Heart left ventricle (tissue), 16 donors: ENCODE data around the gene ZBTB47. TPM values are rescaled to one million over a fixed set of nuclear protein-coding genes. Genes with fewer than 3 reads are reported as not detected.

Source experiments
- ATAC-seq, 4 donors: fragments of 200-7000 bp; cut with Tn5 transposase; one replicate each; pipeline ENCODE4 v1.9.1; 2020 to 2022; ENCODE audit warnings: moderate library complexity in 4 of 4, mild to moderate bottlenecking in 3 of 4, moderate number of reproducible peaks in 1 of 4
- DNase-seq, 5 donors: peaks; one replicate each; pipeline ENCODE4 v3.0.0-alpha.2; 2020
- H3K27ac ChIP-seq, 12 donors: fragments of 200-600 bp; sonication (generic) in 4 of 12; one replicate each; pipeline versions ENCODE4 v1.5.0 to v1.8.0; 2016 to 2022; ENCODE audit warnings: mild to moderate bottlenecking in 2 of 12
- H3K27me3 ChIP-seq, 9 donors: fragments of 200-600 bp; sonication (generic) in 2 of 9; one replicate each; pipeline versions ENCODE4 v1.5.1 to v1.8.0; 2016 to 2022; ENCODE audit warnings: mild to moderate bottlenecking in 3 of 9
- H3K36me3 ChIP-seq, 9 donors: fragments of 200-600 bp; sonication (generic) in 2 of 9; one replicate each; pipeline versions ENCODE4 v1.5.0 to v1.8.0; 2018 to 2022; ENCODE audit warnings: mild to moderate bottlenecking in 2 of 9
- H3K4me1 ChIP-seq, 12 donors: fragments of 200-600 bp; sonication (generic) in 4 of 12; one replicate each; pipeline versions ENCODE4 v1.5.0 to v1.8.0; 2016 to 2022; ENCODE audit warnings: mild to moderate bottlenecking in 3 of 12
- H3K4me3 ChIP-seq, 12 donors: fragments of 200-600 bp; sonication (generic) in 4 of 12; one replicate each; pipeline versions ENCODE4 v1.5.0 to v1.8.0; 2017 to 2022; ENCODE audit warnings: mild to moderate bottlenecking in 9 of 12, moderate library complexity in 4 of 12
- H3K9me3 ChIP-seq, 12 donors: fragments of 200-600 bp; sonication (generic) in 4 of 12; one replicate each; pipeline versions ENCODE4 v1.5.0 to v1.8.0; 2016 to 2022; ENCODE audit warnings: mild to moderate bottlenecking in 1 of 12
- POLR2A ChIP-seq, 2 donors: fragments of 450-650 bp; IDR thresholded peaks; one replicate each; pipeline ENCODE4 v1.6.1; 2017; ENCODE audit warnings: antibody characterized with exemption in 2 of 2, mild to moderate bottlenecking in 2 of 2, moderate library complexity in 2 of 2
- WGBS, 4 donors: extraction: QIAGEN DNeasy Blood & Tissue Kit in 2 of 4; methylation state at CpG; one replicate each; pipeline versions ENCODE4 v1.1.5 to v1.1.7; 2013 to 2018; 5-methylcytosine and 5-hydroxymethylcytosine counted together
- intact Hi-C, 10 donors: fragments of 100-400 bp; cut with DNase I; formaldehyde crosslinking; loops; one replicate each; pipeline versions ENCODE4 v1.11.1 to v1.14.2; 2022
- polyA plus RNA-seq, 2 donors: library from polyadenylated mRNA; stranded (reverse); fragments of 200-250 nt; gene quantifications; one replicate each; pipeline ENCODE4 v1.2.3, GENCODE V29; 2013
- total RNA-seq, 9 donors: library from RNA; depleted of rRNA in 2 of 9; stranded (reverse); fragments of >200 nt in 2 of 9; fragmentation: NEBNext Ultra II Directional in 3 of 9; extraction: Animal tissue kit (Norgen Biotek cat#: 25700) in 3 of 9; gene quantifications; one replicate each; pipeline versions ENCODE4 v1.1.0 to v1.2.4, GENCODE V29; 2016 to 2023
- TF ChIP-seq, protein P1 (sequence below), 12 donors: fragments of 200-600 bp; sonication (generic) in 4 of 12; IDR thresholded peaks; one replicate each; pipeline versions ENCODE4 v1.5.0 to v1.8.0; 2018 to 2022; ENCODE audit warnings: antibody characterized with exemption in 12 of 12, mild to moderate bottlenecking in 5 of 12
- donor health status: ischemic (EF 13 %, LVEDD 7.1; RV severe dilation, severe dysfunction).
- donor health status: healthy with polysubstance abuse.
- donor health status: DM: no; HTN: yes; CAD: no.
- donor health status: DM: no; HTN: no; CAD: no.
- donor health status: ischemic (EF 25% LVEDD 6.9; RV normal size, moderate dysfunction).
- donor health status: ischemic (EF 25% LVEDD 5.7; RV mildly dilated, moderate dysfunction).
- donor health status: healthy.
- donor health status: DM: yes; HTN: yes; CAD: no.
- donor health status: ischemic (EF 35%, LVEDD 5.7; RV mildly dilated, moderate dysfunction).
- donor health status: nonischemic (EF 11% LVEDD 7.7; RV severe dilation, severe dysfunction).
- donor health status: DM: yes; HTN: yes; CAD: no.
- donor health status: PGD.
- donor health status: ischemic (EF 29% LVEDD 5.4; RV normal size, mild dysfunction).
- donor health status: nonischemic (EF 23%, LVEDD 6.1; RV moderate dilation, normal function).

Gene ZBTB47
- total and polyA plus RNA-seq, 11 donors: 76.6 to 184 (median 125) TPM

DNA sequence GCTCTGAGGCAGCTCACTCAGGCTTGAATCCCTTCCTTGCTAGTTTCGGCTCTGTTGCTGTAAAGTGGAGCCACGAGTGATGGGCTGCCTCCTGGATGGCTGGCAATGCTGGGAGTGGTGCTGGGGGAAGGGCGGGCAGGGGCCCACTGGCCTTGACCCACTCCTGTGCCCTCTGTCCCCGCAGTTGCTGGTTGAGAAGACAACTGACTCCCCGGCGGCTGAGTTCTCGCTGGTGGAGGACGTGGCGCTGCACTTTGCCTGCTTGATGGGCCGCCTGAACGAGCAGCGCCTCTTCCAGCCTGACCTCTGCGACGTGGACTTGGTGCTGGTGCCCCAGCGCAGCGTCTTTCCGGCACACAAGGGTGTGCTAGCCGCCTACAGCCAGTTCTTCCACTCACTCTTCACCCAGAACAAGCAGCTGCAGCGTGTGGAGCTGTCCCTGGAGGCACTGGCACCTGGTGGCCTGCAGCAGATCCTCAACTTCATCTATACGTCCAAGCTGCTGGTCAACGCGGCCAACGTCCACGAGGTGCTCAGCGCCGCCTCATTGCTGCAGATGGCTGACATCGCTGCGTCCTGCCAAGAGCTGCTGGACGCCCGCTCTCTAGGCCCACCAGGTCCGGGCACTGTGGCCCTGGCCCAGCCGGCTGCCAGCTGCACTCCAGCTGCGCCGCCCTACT, 4.7 kb downstream of the ZBTB47 start:
- ATAC-seq: no peak
- intact Hi-C loops: loop anchor here in 5 of 10 donors (2.0 to 10.0 kb wide), 5 partner anchors 44 to 89 kb away; partner anchors contain the start of genes HHATL (in 3 of the 5) and SEC22C (in 1 of the 5)
- WGBS, 4 donors: 82 to 86% (median 85%) methylated on average over 18 to 34 of the region's 34 CpGs

DNA sequence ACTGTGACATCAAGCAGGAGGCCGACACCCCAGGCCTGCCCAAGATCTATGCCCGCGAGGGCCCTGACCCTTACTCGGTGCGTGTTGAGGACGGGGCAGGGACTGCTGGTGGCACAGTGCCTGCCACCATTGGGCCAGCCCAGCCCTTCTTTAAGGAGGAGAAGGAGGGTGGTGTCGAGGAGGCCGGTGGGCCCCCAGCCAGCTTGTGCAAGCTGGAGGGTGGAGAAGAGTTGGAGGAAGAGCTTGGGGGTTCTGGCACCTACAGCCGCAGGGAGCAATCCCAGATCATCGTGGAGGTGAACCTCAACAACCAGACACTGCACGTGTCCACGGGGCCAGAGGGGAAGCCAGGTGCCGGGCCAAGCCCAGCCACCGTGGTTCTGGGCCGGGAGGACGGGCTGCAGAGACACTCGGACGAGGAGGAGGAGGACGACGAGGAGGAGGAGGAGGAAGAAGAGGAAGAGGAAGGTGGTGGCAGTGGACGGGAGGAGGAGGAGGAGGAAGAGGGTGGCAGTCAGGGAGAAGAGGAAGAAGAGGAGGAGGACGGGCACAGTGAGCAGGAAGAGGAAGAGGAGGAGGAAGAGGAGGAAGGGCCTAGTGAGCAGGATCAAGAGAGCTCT, 5.4 kb downstream of the ZBTB47 start:
- peak in 2 of 5 donors; percentile 9 to 17 for DNase-seq
- no peak for ATAC-seq
- 53 to 61% (median 58%) methylated on average over 17 to 22 of the region's 22 CpGs for WGBS, 4 donors
- intact Hi-C loops: loop anchor here in 5 of 10 donors (2.0 to 10.0 kb wide), 5 partner anchors 43 to 88 kb away; partner anchors contain the start of genes HHATL (in 3 of the 5) and SEC22C (in 1 of the 5)
- Histone ChIP-seq H3K4me1 (peaks cover 5 to 66% (median 30%) of the 10 kb centered on the region in 12 donors), H3K9me3 (no peaks in the 10 kb centered on the region), H3K4me3 (no peak overlapping the region), H3K27me3 (no peaks in the 10 kb centered on the region), H3K27ac (peak overlapping the region in 9 of 12 donors; percentile 4 to 98 (median 55)), H3K36me3 (peaks cover 0 to 22% (median 12%) of the 10 kb centered on the region in 9 donors)
- no peak for TF ChIP-seq POLR2A (IDR thresholded peaks at IDR 0.05)
- TF ChIP-seq, protein P1, sequence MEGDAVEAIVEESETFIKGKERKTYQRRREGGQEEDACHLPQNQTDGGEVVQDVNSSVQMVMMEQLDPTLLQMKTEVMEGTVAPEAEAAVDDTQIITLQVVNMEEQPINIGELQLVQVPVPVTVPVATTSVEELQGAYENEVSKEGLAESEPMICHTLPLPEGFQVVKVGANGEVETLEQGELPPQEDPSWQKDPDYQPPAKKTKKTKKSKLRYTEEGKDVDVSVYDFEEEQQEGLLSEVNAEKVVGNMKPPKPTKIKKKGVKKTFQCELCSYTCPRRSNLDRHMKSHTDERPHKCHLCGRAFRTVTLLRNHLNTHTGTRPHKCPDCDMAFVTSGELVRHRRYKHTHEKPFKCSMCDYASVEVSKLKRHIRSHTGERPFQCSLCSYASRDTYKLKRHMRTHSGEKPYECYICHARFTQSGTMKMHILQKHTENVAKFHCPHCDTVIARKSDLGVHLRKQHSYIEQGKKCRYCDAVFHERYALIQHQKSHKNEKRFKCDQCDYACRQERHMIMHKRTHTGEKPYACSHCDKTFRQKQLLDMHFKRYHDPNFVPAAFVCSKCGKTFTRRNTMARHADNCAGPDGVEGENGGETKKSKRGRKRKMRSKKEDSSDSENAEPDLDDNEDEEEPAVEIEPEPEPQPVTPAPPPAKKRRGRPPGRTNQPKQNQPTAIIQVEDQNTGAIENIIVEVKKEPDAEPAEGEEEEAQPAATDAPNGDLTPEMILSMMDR (IDR thresholded peaks at IDR 0.05): no peak

More for the DNA sequence above, 4.7 kb downstream of the ZBTB47 start:
- TF ChIP-seq, protein P1 (IDR thresholded peaks at IDR 0.05): no peak
- Histone ChIP-seq H3K36me3 (peaks cover 0 to 22% (median 12%) of the 10 kb centered on the region in 9 donors), H3K9me3 (no peaks in the 10 kb centered on the region), H3K4me1 (peaks cover 5 to 73% (median 33%) of the 10 kb centered on the region in 12 donors), H3K4me3 (no peak overlapping the region), H3K27ac (peak overlapping the region in 5 of 12 donors; percentile 19 to 98 (median 42)), H3K27me3 (no peaks in the 10 kb centered on the region)
- DNase-seq: peak in 1 of 5 donors; percentile 10

DNA sequence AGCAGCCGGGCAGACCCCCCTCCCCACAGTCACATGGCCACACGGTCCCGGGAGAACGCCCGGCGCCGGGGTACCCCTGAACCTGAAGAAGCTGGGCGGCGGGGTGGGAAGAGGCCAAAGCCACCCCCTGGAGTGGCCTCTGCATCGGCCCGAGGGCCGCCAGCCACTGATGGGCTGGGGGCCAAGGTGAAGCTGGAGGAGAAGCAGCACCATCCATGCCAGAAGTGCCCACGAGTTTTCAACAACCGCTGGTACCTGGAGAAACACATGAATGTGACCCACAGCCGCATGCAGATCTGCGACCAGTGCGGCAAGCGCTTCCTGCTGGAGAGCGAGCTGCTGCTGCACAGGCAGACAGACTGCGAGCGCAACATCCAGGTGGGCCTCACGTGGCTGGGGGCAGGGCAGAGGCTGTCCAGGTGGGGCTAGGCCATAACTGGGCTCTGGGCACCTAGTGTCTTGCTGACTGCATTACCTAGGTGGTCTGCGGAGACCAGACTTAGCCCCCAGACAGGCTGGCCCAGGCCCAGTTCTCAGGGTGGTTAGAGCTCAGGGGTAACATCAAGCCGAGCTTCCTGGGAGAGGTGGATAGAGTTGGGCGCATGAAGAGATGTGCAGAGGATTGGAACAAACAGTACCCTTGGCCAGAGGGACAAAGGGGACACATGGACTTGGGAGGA, 6.1 kb downstream of the ZBTB47 start:
- Histone ChIP-seq H3K36me3 (peaks cover 0 to 22% (median 13%) of the 10 kb centered on the region in 9 donors), H3K9me3 (no peaks in the 10 kb centered on the region), H3K27me3 (no peaks in the 10 kb centered on the region), H3K4me1 (peaks cover 5 to 69% (median 30%) of the 10 kb centered on the region in 12 donors), H3K27ac (peak overlapping the region in 10 of 12 donors; percentile 7 to 98 (median 48)), H3K4me3 (no peak overlapping the region)
- DNase-seq: peak in 2 of 5 donors; percentile 17
- ATAC-seq: peak in 2 of 4 donors; percentile 1 to 8
- intact Hi-C loops: loop anchor here in 7 of 10 donors (2.0 to 10.0 kb wide), 6 partner anchors 41 to 88 kb away; partner anchors contain the start of genes HHATL (in 3 of the 7) and SEC22C (in 1 of the 7)
- TF ChIP-seq, protein P1 (IDR thresholded peaks at IDR 0.05): no peak
- no peak for TF ChIP-seq POLR2A (IDR thresholded peaks at IDR 0.05)
- WGBS, 4 donors: 38 to 67% (median 53%) methylated on average over 12 to 25 of the region's 25 CpGs
